Fibroblast of skin of left biceps (primary cell): Measurements from ENCODE around the gene TBX22.
"Not testable (repeated sequence)": the region's sequence is repeated elsewhere in the genome, so short reads cannot be mapped to it uniquely, and the experiment has no call there.

Experiments used
- DNase-seq, 2 experiments: peaks; one replicate each; pipeline ENCODE4 v3.0.0-alpha.2; 2013; ENCODE audit warnings: low read depth in 2 of 2

TBX22 gene, protein sequence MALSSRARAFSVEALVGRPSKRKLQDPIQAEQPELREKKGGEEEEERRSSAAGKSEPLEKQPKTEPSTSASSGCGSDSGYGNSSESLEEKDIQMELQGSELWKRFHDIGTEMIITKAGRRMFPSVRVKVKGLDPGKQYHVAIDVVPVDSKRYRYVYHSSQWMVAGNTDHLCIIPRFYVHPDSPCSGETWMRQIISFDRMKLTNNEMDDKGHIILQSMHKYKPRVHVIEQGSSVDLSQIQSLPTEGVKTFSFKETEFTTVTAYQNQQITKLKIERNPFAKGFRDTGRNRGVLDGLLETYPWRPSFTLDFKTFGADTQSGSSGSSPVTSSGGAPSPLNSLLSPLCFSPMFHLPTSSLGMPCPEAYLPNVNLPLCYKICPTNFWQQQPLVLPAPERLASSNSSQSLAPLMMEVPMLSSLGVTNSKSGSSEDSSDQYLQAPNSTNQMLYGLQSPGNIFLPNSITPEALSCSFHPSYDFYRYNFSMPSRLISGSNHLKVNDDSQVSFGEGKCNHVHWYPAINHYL

GRCh38 chrX:80014141-80014940 is at the start of gene TBX22:
TBX22 (plus strand) TSS chrX:80014753; CDS start chrX:80022270, 7,517 bp downstream.
- DNase-seq = no peak

DNA sequence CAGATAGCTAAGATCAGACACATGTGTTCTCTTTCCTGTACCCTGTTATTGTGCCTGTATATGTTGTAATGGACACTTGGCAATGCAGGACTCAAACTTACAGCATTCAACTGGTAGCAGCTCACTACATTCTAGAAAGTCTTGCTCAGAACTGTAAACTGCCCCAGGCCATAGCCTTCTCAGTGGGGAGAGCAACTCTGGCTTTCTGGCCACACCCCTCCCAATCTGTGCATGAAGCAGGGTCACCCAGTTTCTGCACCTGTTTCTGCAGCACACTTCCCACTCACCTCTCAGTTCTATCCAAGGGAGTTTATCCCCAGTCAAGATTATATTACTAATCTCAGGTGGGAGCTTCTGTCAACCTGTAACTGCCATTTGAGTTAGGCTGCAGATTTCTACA is 38.9 kb upstream of the TBX22 start:
- no peak for DNase-seq

- DNase-seq = no peak
These were observed 10.1 kb upstream of the TBX22 start for GRCh38 chrX:80004458-80004857.

DNA sequence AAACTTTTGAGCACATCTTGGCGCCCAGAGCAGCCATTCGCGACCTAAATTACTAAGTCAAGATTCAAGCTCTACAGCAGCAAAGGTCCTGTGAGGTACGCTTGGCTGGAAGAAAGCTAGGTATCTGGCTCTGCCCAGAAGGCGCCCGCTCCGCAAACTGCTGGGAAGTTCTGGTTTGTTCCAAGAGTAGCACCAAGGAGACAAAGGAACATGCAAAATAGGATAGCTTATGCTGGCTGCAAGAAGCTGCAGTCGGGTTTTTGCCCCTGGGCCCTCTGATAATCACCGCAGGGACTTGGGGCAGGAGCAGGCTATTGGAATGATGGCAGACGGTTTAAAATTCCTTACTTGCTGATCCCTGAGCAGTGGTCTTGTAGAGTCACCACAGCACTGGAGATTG is 3.0 kb upstream of the TBX22 start:
- no peak for DNase-seq

GRCh38 chrX:80016182-80016581 is 1.6 kb downstream of the TBX22 start:
- no peak for DNase-seq

GRCh38 chrX:80021621-80022020 is 7.1 kb downstream of the TBX22 start:
- no peak for DNase-seq

DNA sequence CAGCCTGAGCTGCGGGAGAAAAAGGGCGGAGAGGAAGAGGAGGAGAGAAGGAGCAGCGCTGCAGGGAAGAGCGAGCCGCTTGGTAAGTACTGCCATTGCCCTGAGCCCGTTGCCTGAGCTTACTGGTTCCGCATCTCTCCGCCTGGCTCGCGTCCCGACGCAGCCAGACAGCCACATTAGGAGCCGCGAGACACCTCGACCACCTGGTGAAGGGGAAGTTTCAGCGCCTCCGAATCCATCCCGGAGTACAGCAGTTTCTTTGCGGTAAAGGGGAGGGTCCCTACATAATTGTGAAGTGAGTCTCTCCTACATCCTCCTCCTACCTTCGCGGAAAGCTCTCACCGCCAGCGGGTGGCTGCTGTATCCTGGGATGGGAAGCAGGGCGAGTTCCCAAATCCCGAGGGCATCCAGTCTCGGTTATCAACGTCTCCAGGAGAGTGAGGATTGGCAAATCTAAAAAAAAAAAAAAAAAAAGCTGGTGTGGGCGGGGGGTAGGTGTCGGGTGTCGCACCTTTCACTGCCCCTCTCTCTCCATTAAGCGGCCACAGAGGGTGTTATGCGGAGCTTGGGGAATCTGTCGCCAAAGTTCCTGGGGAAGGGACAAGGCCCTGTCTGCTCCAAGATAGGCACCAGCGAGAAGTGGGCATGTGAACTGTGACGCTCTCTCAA is 7.9 kb downstream of the TBX22 start:
- no peak for DNase-seq

- no peak for DNase-seq
These were observed 11.6 kb downstream of the TBX22 start for GRCh38 chrX:80026116-80026515.

- not testable (repeated sequence) for DNase-seq
These were observed 51.6 kb downstream of the TBX22 start for GRCh38 chrX:80066156-80066555.

GRCh38 chrX:80075625-80076024 is 61.1 kb downstream of the TBX22 start:
- DNase-seq = not testable (repeated sequence)
